Stomach smooth muscle (tissue), 2 donors: ENCODE results near the gene DHDDS.
A peak's percentile ranks its signal among the peaks of the same experiment; 100 is the strongest.

ENCODE experiments used
- H3K27ac ChIP-seq: one replicate; pipeline ENCODE4 v1.7.0; 2013; ENCODE audit warnings: mild to moderate bottlenecking, low read length, inconsistent platforms
- H3K27me3 ChIP-seq, 2 donors: one replicate each; pipeline ENCODE4 v1.7.0; 2013; ENCODE audit warnings: low read length in 2 of 2; ENCODE audit not compliant: insufficient read depth in 2 of 2, control insufficient read depth in 1 of 2
- H3K36me3 ChIP-seq, 2 donors: one replicate each; pipeline ENCODE4 v1.7.0; 2013; ENCODE audit warnings: low read length in 2 of 2; ENCODE audit not compliant: control insufficient read depth in 2 of 2, insufficient read depth in 2 of 2
- H3K4me1 ChIP-seq: one replicate; pipeline ENCODE4 v1.7.0; 2013; ENCODE audit warnings: low read length; ENCODE audit not compliant: control insufficient read depth, insufficient read depth
- H3K4me3 ChIP-seq, 2 donors: one replicate each; pipeline ENCODE4 v1.7.0; 2013; ENCODE audit warnings: low read length in 2 of 2
- H3K9ac ChIP-seq, 2 donors: one replicate each; pipeline ENCODE4 v1.7.0; 2013; ENCODE audit warnings: low read length in 2 of 2, mild to moderate bottlenecking in 1 of 2
- H3K9me3 ChIP-seq, 2 donors: one replicate each; pipeline ENCODE4 v1.7.0; 2013; ENCODE audit warnings: low read length in 2 of 2; ENCODE audit not compliant: control insufficient read depth in 2 of 2
- donor health status: healthy.
- donor health status: Pancreatic carcinoma.

DHDDS gene

GRCh38 chr1:26477446-26478152 is 45.5 kb downstream of the DHDDS start:
- peaks cover 12% of the 10 kb centered on the region for H3K4me1 ChIP-seq
- H3K4me3 ChIP-seq: no peak overlapping the region
- no peaks in the 10 kb centered on the region for H3K9me3 ChIP-seq
- H3K27ac ChIP-seq: no peak overlapping the region
- no peaks in the 10 kb centered on the region for H3K27me3 ChIP-seq
- H3K36me3 ChIP-seq: peaks cover 25 to 31% of the 10 kb centered on the region in 2 donors
- H3K9ac ChIP-seq: no peak overlapping the region

- no peak overlapping the region for H3K27ac ChIP-seq
- H3K27me3 ChIP-seq: no peaks in the 10 kb centered on the region
- H3K9me3 ChIP-seq: no peaks in the 10 kb centered on the region
- peaks cover 25 to 31% of the 10 kb centered on the region in 2 donors for H3K36me3 ChIP-seq
- H3K4me1 ChIP-seq: peaks cover 12% of the 10 kb centered on the region
- H3K4me3 ChIP-seq: no peak overlapping the region
- H3K9ac ChIP-seq: no peak overlapping the region
Observed at GRCh38 chr1:26478159-26478558, 46.0 kb downstream of the DHDDS start.

- Histone ChIP-seq H3K27ac (no peak overlapping the region), H3K4me1 (peaks cover 4% of the 10 kb centered on the region), H3K27me3 (no peaks in the 10 kb centered on the region), H3K36me3 (peaks cover 24 to 26% of the 10 kb centered on the region in 2 donors), H3K4me3 (no peak overlapping the region), H3K9ac (no peak overlapping the region), H3K9me3 (no peaks in the 10 kb centered on the region)
Observed at GRCh38 chr1:26478988-26479387, 46.9 kb downstream of the DHDDS start.

GRCh38 chr1:26482921-26483320 is 50.8 kb downstream of the DHDDS start:
- Histone ChIP-seq H3K9me3 (no peaks in the 10 kb centered on the region), H3K9ac (no peak overlapping the region), H3K4me3 (no peak overlapping the region), H3K4me1 (no peaks in the 10 kb centered on the region), H3K27ac (no peak overlapping the region), H3K36me3 (peaks cover 0 to 3% of the 10 kb centered on the region in 2 donors), H3K27me3 (no peaks in the 10 kb centered on the region)

GRCh38 chr1:26483980-26484379 is 51.9 kb downstream of the DHDDS start:
- no peaks in the 10 kb centered on the region for H3K9me3 ChIP-seq
- H3K4me3 ChIP-seq: no peak overlapping the region
- no peak overlapping the region for H3K9ac ChIP-seq
- H3K36me3 ChIP-seq: peaks cover 0 to 3% of the 10 kb centered on the region in 2 donors
- H3K27ac ChIP-seq: no peak overlapping the region
- H3K4me1 ChIP-seq: no peaks in the 10 kb centered on the region
- no peaks in the 10 kb centered on the region for H3K27me3 ChIP-seq

GRCh38 chr1:26490155-26490554 is 58.0 kb downstream of the DHDDS start:
- Histone ChIP-seq H3K27ac (no peak overlapping the region), H3K4me1 (no peaks in the 10 kb centered on the region), H3K27me3 (no peaks in the 10 kb centered on the region), H3K9me3 (no peaks in the 10 kb centered on the region), H3K9ac (no peak overlapping the region), H3K36me3 (no peaks in the 10 kb centered on the region), H3K4me3 (no peak overlapping the region)

- no peaks in the 10 kb centered on the region for H3K27me3 ChIP-seq
- no peak overlapping the region for H3K9ac ChIP-seq
- H3K36me3 ChIP-seq: no peaks in the 10 kb centered on the region
- H3K27ac ChIP-seq: no peak overlapping the region
- H3K4me3 ChIP-seq: no peak overlapping the region
- no peaks in the 10 kb centered on the region for H3K4me1 ChIP-seq
- no peaks in the 10 kb centered on the region for H3K9me3 ChIP-seq
Observed at GRCh38 chr1:26493267-26493666, 61.1 kb downstream of the DHDDS start.

GRCh38 chr1:26493938-26494337 is 61.8 kb downstream of the DHDDS start:
- Histone ChIP-seq H3K9me3 (no peaks in the 10 kb centered on the region), H3K4me3 (no peak overlapping the region), H3K27me3 (no peaks in the 10 kb centered on the region), H3K4me1 (no peaks in the 10 kb centered on the region), H3K27ac (no peak overlapping the region), H3K36me3 (no peaks in the 10 kb centered on the region), H3K9ac (no peak overlapping the region)

- H3K36me3 ChIP-seq: no peaks in the 10 kb centered on the region
- H3K9ac ChIP-seq: no peak overlapping the region
- H3K4me1 ChIP-seq: peaks cover 14% of the 10 kb centered on the region
Observed at GRCh38 chr1:26496861-26497260, 64.7 kb downstream of the DHDDS start.

GRCh38 chr1:26498894-26499293 is 66.8 kb downstream of the DHDDS start:
- H3K4me3 ChIP-seq: no peak overlapping the region
- H3K27ac ChIP-seq: no peak overlapping the region
- H3K36me3 ChIP-seq: no peaks in the 10 kb centered on the region
- peaks cover 14% of the 10 kb centered on the region for H3K4me1 ChIP-seq
- H3K27me3 ChIP-seq: no peaks in the 10 kb centered on the region
- H3K9me3 ChIP-seq: no peaks in the 10 kb centered on the region
- H3K9ac ChIP-seq: no peak overlapping the region

More at GRCh38 chr1:26496861-26497260, 64.7 kb downstream of the DHDDS start:
- Histone ChIP-seq H3K9me3 (no peaks in the 10 kb centered on the region), H3K27ac (no peak overlapping the region), H3K4me3 (no peak overlapping the region), H3K27me3 (no peaks in the 10 kb centered on the region)

GRCh38 chr1:26500488-26501175 is 68.5 kb downstream of the DHDDS start:
- Histone ChIP-seq H3K9me3 (no peaks in the 10 kb centered on the region), H3K4me1 (peaks cover 14% of the 10 kb centered on the region), H3K27me3 (no peaks in the 10 kb centered on the region), H3K27ac (peak overlapping the region; percentile 55), H3K36me3 (no peaks in the 10 kb centered on the region), H3K9ac (peak overlapping the region; percentile 75 to 82), H3K4me3 (peak overlapping the region; percentile 79 to 80)
